ENCODE data around the gene ABRAXAS1. TPM values are rescaled to one million over a fixed set of nuclear protein-coding genes. Genes with fewer than 3 reads are reported as not detected.

ABRAXAS1 gene
- total RNA-seq, 1 experiment from 2014 or later = 14.6 TPM

- DNase-seq (ENCODE audit: low read depth) = no peak
These were observed 30.2 kb downstream of the ABRAXAS1 start for GRCh38 chr4:83454686-83455085.

DNA sequence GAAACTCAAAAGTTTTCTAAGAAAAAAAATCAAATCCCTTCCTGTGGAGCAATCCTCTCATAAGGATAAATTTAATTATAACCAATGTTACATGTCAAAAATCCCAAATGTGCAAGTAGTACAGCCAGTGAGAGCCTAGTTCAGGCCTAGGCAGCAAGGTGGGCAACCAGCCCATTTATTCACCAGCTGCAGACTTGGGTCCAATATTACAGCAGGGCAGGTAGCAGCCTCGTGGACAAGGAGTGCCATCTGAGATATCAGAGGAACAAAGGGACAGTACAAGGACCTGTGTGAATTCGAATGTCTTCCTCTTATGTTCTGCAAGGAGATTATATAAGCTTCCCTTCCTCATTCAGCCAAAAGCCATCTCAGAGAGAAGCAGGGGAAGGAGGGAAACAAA is 35.9 kb downstream of the ABRAXAS1 start:
- DNase-seq (ENCODE audit: low read depth) = no peak

GRCh38 chr4:83440899-83441298 is 44.0 kb downstream of the ABRAXAS1 start:
- DNase-seq (ENCODE audit: low read depth) = no peak

GRCh38 chr4:83440148-83440814 is 44.6 kb downstream of the ABRAXAS1 start:
- no peak for DNase-seq (ENCODE audit: low read depth)

DNA sequence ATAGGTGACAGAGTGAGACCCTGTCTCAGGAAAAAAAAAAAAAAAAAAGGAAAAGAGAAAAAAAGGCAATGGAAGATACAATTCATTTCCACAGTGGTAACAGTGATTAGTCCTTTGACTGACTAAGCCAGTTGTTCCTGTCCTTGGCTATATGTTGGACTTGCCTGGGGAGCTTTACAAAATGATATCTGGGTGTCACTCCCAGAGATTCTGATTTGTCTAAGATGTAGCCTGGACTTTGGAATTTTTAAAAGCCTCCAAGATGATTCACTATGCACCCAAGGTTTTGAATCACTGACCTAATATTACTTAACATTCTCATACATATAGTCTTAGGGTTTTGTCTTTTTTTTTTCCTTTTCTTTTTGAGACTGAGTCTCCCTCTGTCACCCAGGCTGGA is 46.2 kb downstream of the ABRAXAS1 start:
- no peak for DNase-seq (ENCODE audit: low read depth)

DNA sequence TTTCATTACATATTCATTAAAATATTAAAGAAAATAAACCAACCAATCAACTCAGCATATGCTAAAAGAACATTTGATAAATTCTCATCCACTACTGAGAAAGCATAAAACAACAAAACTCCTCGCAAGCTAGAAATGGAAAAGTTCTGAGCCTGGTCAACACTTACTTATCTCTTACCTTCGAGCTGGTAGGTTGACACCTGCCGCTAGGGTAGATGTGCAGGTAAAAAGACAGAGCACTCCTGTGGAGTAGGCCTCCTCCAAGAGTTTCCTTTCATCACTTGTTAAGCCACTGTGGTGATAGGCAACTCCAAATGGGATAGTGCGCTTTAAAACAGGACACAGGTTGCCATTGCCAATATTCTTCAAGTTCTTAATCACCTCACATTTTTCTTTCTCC is 48.2 kb downstream of the ABRAXAS1 start:
- DNase-seq (ENCODE audit: low read depth) = no peak

GRCh38 chr4:83431200-83431599 is 53.7 kb downstream of the ABRAXAS1 start:
- DNase-seq (ENCODE audit: low read depth) = no peak

- DNase-seq (ENCODE audit: low read depth) = no peak
These were observed 66.7 kb downstream of the ABRAXAS1 start for GRCh38 chr4:83418211-83418610.

GRCh38 chr4:83417566-83417965 is 67.3 kb downstream of the ABRAXAS1 start:
- DNase-seq (ENCODE audit: low read depth) = no peak

GRCh38 chr4:83413676-83414075 is 71.2 kb downstream of the ABRAXAS1 start:
- DNase-seq (ENCODE audit: low read depth) = peak; percentile 21

Other genes with a start within 250 kb of the ABRAXAS1 start
- gene COQ2, start 200.3 kb downstream of the ABRAXAS1 start, total RNA-seq (2014; rRNA removed; shearing (Covaris generic)) = 23.8 and 29.5 TPM in 2 replicates
- 4.0 and 6.0 TPM in 2 replicates for gene HPSE, start 150.3 kb downstream of the ABRAXAS1 start, total RNA-seq (2014; rRNA removed; shearing (Covaris generic))
- 17.7 and 18.1 TPM in 2 replicates for gene HELQ, start 29.3 kb downstream of the ABRAXAS1 start, total RNA-seq (2014; rRNA removed; shearing (Covaris generic))
- gene MRPS18C, start 29.0 kb downstream of the ABRAXAS1 start, total RNA-seq (2014; rRNA removed; shearing (Covaris generic)) = 41.0 and 44.8 TPM in 2 replicates
- gene GPAT3, start 51.0 kb upstream of the ABRAXAS1 start, total RNA-seq (2014; rRNA removed; shearing (Covaris generic)) = 106 and 121 TPM in 2 replicates